IMR-90 (cell line): ENCODE measurements around the gene IQGAP2. TPM values are rescaled to one million over a fixed set of nuclear protein-coding genes. Genes with fewer than 3 reads are reported as not detected.

Experiments used
- ATAC-seq: fragments of 200-7000 bp; cut with Tn5 transposase; 2 replicates; pipeline ENCODE4 v1.9.1; 2020; ENCODE audit warnings: low read depth, mild to moderate bottlenecking, moderate library complexity
- BruUV-seq: library from RNA; stranded (reverse); fragments of 400-500 nt; replicated peaks from 2 replicates; lab custom pipeline; 2021; lab: Mats Ljungman, UMichigan
- CTCF ChIA-PET: fragments of 300-600 bp; formaldehyde crosslinking; extraction: SDS; loops from one replicate; lab custom pipeline; 2021; ENCODE audit warnings: antibody characterized with exemption; lab: Yijun Ruan, JAX
- POLR2A ChIA-PET: fragments of 300-600 bp; sonication (Branson Sonifier 250); formaldehyde crosslinking; loops from one replicate; lab custom pipeline; 2022; ENCODE audit warnings: antibody characterized with exemption; ENCODE audit not compliant: unreplicated experiment; lab: Charles Lee
- DNase-seq: peaks from one replicate; pipeline ENCODE4 v3.0.0; 2013
- H2AFZ ChIP-seq: replicated peaks from 2 replicates; pipeline ENCODE3; 2013; ENCODE audit warnings: low read length, mild to moderate bottlenecking; ENCODE audit not compliant: poor library complexity
- H2AK5ac ChIP-seq: 2 replicates; pipeline ENCODE4 v1.6.1; 2013; ENCODE audit warnings: low read depth, low read length, inconsistent platforms
- H2AK9ac ChIP-seq: replicated peaks from 2 replicates; pipeline ENCODE3; 2013; ENCODE audit warnings: mild to moderate bottlenecking, low read depth, low read length, moderate library complexity; ENCODE audit not compliant: poor library complexity
- H2BK120ac ChIP-seq: 2 replicates; pipeline ENCODE4 v1.6.1; 2013; ENCODE audit warnings: low read depth, low read length, inconsistent platforms
- H2BK15ac ChIP-seq: 3 replicates; pipeline ENCODE4 v1.6.1; 2013; ENCODE audit warnings: low read depth, low read length, inconsistent platforms
- H2BK20ac ChIP-seq: 2 replicates; pipeline ENCODE4 v1.6.1; 2013; ENCODE audit warnings: low read depth, mild to moderate bottlenecking, inconsistent platforms, low read length, moderate library complexity
- H2BK5ac ChIP-seq: 2 replicates; pipeline ENCODE4 v1.6.1; 2013; ENCODE audit warnings: mild to moderate bottlenecking, low read depth, low read length, inconsistent platforms; ENCODE audit not compliant: poor library complexity, severe bottlenecking
- H3K14ac ChIP-seq: replicated peaks from 2 replicates; pipeline ENCODE4 v1.6.1; 2013; ENCODE audit warnings: low read depth, low read length, inconsistent platforms
- H3K18ac ChIP-seq: 2 replicates; pipeline ENCODE4 v1.6.1; 2013; ENCODE audit warnings: low read depth, low read length, control low read depth
- H3K23ac ChIP-seq: 2 replicates; pipeline ENCODE4 v1.6.1; 2013; ENCODE audit warnings: low read depth, low read length, inconsistent platforms
- H3K27ac ChIP-seq: 2 replicates; pipeline ENCODE4 v1.5.1; 2013; ENCODE audit warnings: mild to moderate bottlenecking, control low read depth, low read length; ENCODE audit not compliant: insufficient read depth
- H3K27me3 ChIP-seq: 2 replicates; pipeline ENCODE4 v1.6.1; 2013; ENCODE audit warnings: low read length; ENCODE audit not compliant: control insufficient read depth, insufficient read depth
- H3K36me3 ChIP-seq: 2 replicates; pipeline ENCODE4 v1.6.1; 2013; ENCODE audit warnings: low read length, mixed read lengths; ENCODE audit not compliant: control insufficient read depth, insufficient read depth
- H3K4ac ChIP-seq: 2 replicates; pipeline ENCODE4 v1.6.1; 2013; ENCODE audit warnings: low read depth, low read length, inconsistent platforms
- H3K4me1 ChIP-seq: 2 replicates; pipeline ENCODE4 v1.6.1; 2013; ENCODE audit warnings: low read length, mixed read lengths; ENCODE audit not compliant: control insufficient read depth, insufficient read depth
- H3K4me2 ChIP-seq: 2 replicates; pipeline ENCODE4 v1.6.1; 2013; ENCODE audit warnings: low read depth, mild to moderate bottlenecking, control low read depth, low read length, moderate library complexity
- H3K4me3 ChIP-seq: 2 replicates; pipeline ENCODE4 v1.5.1; 2013; ENCODE audit warnings: low read depth, mild to moderate bottlenecking, control low read depth, low read length, moderate library complexity; ENCODE audit not compliant: insufficient read depth
- H3K56ac ChIP-seq: 2 replicates; pipeline ENCODE4 v1.6.1; 2013; ENCODE audit warnings: low read length, inconsistent platforms; ENCODE audit not compliant: insufficient read depth; ENCODE audit errors: extremely low read depth
- H3K79me1 ChIP-seq, 2 experiments: 2 replicates each; pipeline ENCODE4 v1.6.1; 2013; ENCODE audit warnings: low read length in 2 of 2, inconsistent platforms in 1 of 2, low read depth in 1 of 2
- H3K9ac ChIP-seq: 2 replicates; pipeline ENCODE4 v1.6.1; 2013; ENCODE audit warnings: low read depth, low read length, control low read depth
- H3K9me1 ChIP-seq: 2 replicates; pipeline ENCODE4 v1.6.1; 2013; ENCODE audit warnings: low read length, inconsistent platforms; ENCODE audit not compliant: insufficient read depth
- H3K9me3 ChIP-seq: 2 replicates; pipeline ENCODE4 v1.6.1; 2013; ENCODE audit warnings: low read length; ENCODE audit not compliant: control insufficient read depth, insufficient read depth
- H4K20me1 ChIP-seq: 2 replicates; pipeline ENCODE4 v1.6.1; 2013; ENCODE audit warnings: low read length, inconsistent platforms; ENCODE audit not compliant: insufficient read depth
- H4K5ac ChIP-seq: 2 replicates; pipeline ENCODE4 v1.6.1; 2013; ENCODE audit warnings: mild to moderate bottlenecking, low read depth, low read length, control low read depth
- H4K8ac ChIP-seq, 2 experiments: 2 replicates each; pipeline ENCODE4 v1.6.1; 2013; ENCODE audit warnings: low read depth in 2 of 2, low read length in 2 of 2, control low read depth in 1 of 2, inconsistent platforms in 1 of 2
- H4K91ac ChIP-seq: 2 replicates; pipeline ENCODE4 v1.6.1; 2013; ENCODE audit warnings: low read depth, low read length, inconsistent platforms; ENCODE audit not compliant: insufficient read depth
- CEBPB ChIP-seq: IDR thresholded peaks from 2 replicates; pipeline ENCODE4 v1.6.1; 2012; ENCODE audit warnings: low read depth, low read length, improper control_type of control experiment
- MAFK ChIP-seq: IDR thresholded peaks from 2 replicates; pipeline ENCODE4 v1.6.1; 2012; ENCODE audit warnings: low read depth, low read length, improper control_type of control experiment
- MAZ ChIP-seq: IDR thresholded peaks from 2 replicates; pipeline ENCODE4 v1.6.1; 2012; ENCODE audit warnings: low read depth, mild to moderate bottlenecking, low read length, improper control_type of control experiment, moderate library complexity, borderline replicate concordance
- SMC3 ChIP-seq: fragments of 150-350 bp; IDR thresholded peaks from 2 replicates; pipeline ENCODE4 v1.6.1; 2016; ENCODE audit warnings: low read depth, mild to moderate bottlenecking, antibody characterized with exemption, low read length, moderate library complexity
- WGBS, 2 experiments: methylation state at CpG; one replicate each; pipeline versions ENCODE4 v1.1.5 to v1.1.7; 2013; ENCODE audit warnings: missing lambda C conversion rate in 2 of 2; ENCODE audit not compliant: insufficient read length in 1 of 2; ENCODE audit errors: extremely low coverage in 2 of 2; 5-methylcytosine and 5-hydroxymethylcytosine counted together
- dilution Hi-C: fragments of 300-500 bp; cut with HindIII; formaldehyde crosslinking; loops from one replicate; pipeline ENCODE4 v1.14.3; 2018; ENCODE audit warnings: low sequenced_read_pairs; ENCODE audit not compliant: unreplicated experiment
- in situ Hi-C: fragments of 300-500 bp; cut with MboI; formaldehyde crosslinking; loops from 3 replicates; pipeline ENCODE4 v1.14.3; 2019; ENCODE audit warnings: low sequenced_read_pairs, inconsistent platforms, mixed read lengths
- intact Hi-C: fragments of 100-400 bp; cut with micrococcal nuclease; formaldehyde crosslinking; loops from 2 replicates; pipeline ENCODE4 v1.10.0; 2022
- polyA plus RNA-seq, 3 experiments: library from polyadenylated mRNA; depleted of rRNA; stranded (reverse); fragments of >200 nt; gene quantifications; 2 replicates each; pipeline ENCODE4 v1.2.3, GENCODE V29; 2012; ENCODE audit warnings: low replicate concordance in 1 of 3
- total RNA-seq: library from RNA; depleted of rRNA; stranded (reverse); fragments of >200 nt; gene quantifications from 2 replicates; pipeline ENCODE4 v1.2.3, GENCODE V29; 2012
- TF ChIP-seq, protein P1 (sequence below): fragments of 150-350 bp; IDR thresholded peaks from 2 replicates; pipeline ENCODE4 v1.6.1; 2016; ENCODE audit warnings: low read depth, mild to moderate bottlenecking, low read length, moderate library complexity, borderline replicate concordance
- TF ChIP-seq, protein P2 (sequence below): fragments of 150-350 bp; IDR thresholded peaks from 2 replicates; pipeline ENCODE4 v1.6.1; 2017; ENCODE audit warnings: mild to moderate bottlenecking, antibody characterized with exemption, low read length, low read depth

Gene IQGAP2
- total and polyA plus RNA-seq, 2 of the 4 experiments (the other 2 are of a cell fraction): 0.21 to 0.36 TPM

DNA sequence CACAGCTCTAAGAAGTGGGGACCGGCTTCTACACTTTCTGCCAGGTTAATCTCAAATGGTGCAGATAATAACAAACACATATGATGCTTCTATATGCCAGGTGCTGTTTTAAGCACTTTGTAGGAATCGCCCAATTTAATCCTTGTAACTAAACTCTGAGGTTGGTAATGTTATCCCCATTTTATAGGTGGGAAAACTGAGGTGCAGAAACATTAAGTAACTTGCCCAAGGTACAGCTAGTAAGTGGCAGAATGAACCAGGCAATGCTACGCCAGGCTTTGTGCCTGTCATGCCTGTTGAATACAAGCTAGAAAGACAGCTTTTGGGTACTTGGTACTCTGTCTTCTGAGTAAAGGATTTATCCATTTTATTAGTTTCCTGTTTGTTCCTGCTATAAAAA lies 19.7 kb downstream of the IQGAP2 start:
- Histone ChIP-seq H3K9ac (no peak overlapping the region), H3K4me2 (no peak overlapping the region), H3K23ac (no peak overlapping the region), H3K14ac (no peak overlapping the region), H4K20me1 (no peaks in the 10 kb centered on the region), H2BK20ac (no peak overlapping the region), H2AK5ac (no peak overlapping the region), H3K27ac (no peak overlapping the region), H3K79me1 (no peaks in the 10 kb centered on the region), H2BK5ac (no peak overlapping the region), H3K4me1 (no peaks in the 10 kb centered on the region), H3K56ac (no peak overlapping the region), H3K9me1 (no peaks in the 10 kb centered on the region), H3K4ac (no peak overlapping the region), H4K5ac (no peak overlapping the region), H2BK15ac (no peak overlapping the region), H3K36me3 (no peaks in the 10 kb centered on the region), H3K9me3 (no peaks in the 10 kb centered on the region), H3K4me3 (no peak overlapping the region), H3K27me3 (peaks cover 10% of the 10 kb centered on the region; the same call in 1 of the 2 replicates), H2AK9ac (no peak overlapping the region), H4K91ac (no peak overlapping the region), H2AFZ (no peak overlapping the region), H4K8ac (no peak overlapping the region), H3K18ac (no peak overlapping the region), H2BK120ac (no peak overlapping the region)
- dilution Hi-C loops (no loop called here), intact Hi-C loops (no loop called here), in situ Hi-C loops (no loop called here)
- no peak for DNase-seq
- ATAC-seq: no peak
- WGBS, 2 experiments: no CpG with 5 or more reads among the region's 3 CpGs
- POLR2A ChIA-PET: no interaction called here
- CTCF ChIA-PET: interaction anchor here (0.8 kb wide), 1 partner anchor 23 kb away, joined by 4 read pairs; no protein-coding TSS in a partner anchor
- TF ChIP-seq, protein P1, sequence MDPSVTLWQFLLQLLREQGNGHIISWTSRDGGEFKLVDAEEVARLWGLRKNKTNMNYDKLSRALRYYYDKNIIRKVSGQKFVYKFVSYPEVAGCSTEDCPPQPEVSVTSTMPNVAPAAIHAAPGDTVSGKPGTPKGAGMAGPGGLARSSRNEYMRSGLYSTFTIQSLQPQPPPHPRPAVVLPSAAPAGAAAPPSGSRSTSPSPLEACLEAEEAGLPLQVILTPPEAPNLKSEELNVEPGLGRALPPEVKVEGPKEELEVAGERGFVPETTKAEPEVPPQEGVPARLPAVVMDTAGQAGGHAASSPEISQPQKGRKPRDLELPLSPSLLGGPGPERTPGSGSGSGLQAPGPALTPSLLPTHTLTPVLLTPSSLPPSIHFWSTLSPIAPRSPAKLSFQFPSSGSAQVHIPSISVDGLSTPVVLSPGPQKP: no peak
- TF ChIP-seq CEBPB: no peak
- no peak for TF ChIP-seq SMC3
- no peak for TF ChIP-seq MAZ
- no peak for TF ChIP-seq MAFK
- TF ChIP-seq, protein P2, sequence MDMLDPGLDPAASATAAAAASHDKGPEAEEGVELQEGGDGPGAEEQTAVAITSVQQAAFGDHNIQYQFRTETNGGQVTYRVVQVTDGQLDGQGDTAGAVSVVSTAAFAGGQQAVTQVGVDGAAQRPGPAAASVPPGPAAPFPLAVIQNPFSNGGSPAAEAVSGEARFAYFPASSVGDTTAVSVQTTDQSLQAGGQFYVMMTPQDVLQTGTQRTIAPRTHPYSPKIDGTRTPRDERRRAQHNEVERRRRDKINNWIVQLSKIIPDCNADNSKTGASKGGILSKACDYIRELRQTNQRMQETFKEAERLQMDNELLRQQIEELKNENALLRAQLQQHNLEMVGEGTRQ: no peak
- BruUV-seq: no TSS peak
